Prostate gland (tissue), 2 donors: Measurements from ENCODE around the gene SMIM22.

ENCODE experiments used
- POLR2A ChIP-seq: fragments of 450-650 bp; IDR thresholded peaks from one replicate; pipeline ENCODE4 v1.6.1; 2016; ENCODE audit warnings: antibody characterized with exemption, mild to moderate bottlenecking
- POLR2AphosphoS5 ChIP-seq: sonication (generic); formaldehyde crosslinking; IDR thresholded peaks from one replicate; pipeline ENCODE4 v1.6.1; 2017; ENCODE audit warnings: antibody characterized with exemption
- TF ChIP-seq, protein P1 (sequence below), 4 experiments: fragments of 200-600 bp in 2 of 4; fragments of 450-650 bp in 2 of 4; sonication (generic) in 2 of 4; IDR thresholded peaks; 1 replicate in 3 of 4; 2 replicates in 1 of 4; pipeline ENCODE4 v1.5.1; 2016 to 2019; ENCODE audit warnings: antibody characterized with exemption in 4 of 4, mild to moderate bottlenecking in 2 of 4, moderate library complexity in 2 of 4

GRCh38 chr16:4748682-4749411 is 46.3 kb upstream of the SMIM22 start:
- TF ChIP-seq, protein P1, sequence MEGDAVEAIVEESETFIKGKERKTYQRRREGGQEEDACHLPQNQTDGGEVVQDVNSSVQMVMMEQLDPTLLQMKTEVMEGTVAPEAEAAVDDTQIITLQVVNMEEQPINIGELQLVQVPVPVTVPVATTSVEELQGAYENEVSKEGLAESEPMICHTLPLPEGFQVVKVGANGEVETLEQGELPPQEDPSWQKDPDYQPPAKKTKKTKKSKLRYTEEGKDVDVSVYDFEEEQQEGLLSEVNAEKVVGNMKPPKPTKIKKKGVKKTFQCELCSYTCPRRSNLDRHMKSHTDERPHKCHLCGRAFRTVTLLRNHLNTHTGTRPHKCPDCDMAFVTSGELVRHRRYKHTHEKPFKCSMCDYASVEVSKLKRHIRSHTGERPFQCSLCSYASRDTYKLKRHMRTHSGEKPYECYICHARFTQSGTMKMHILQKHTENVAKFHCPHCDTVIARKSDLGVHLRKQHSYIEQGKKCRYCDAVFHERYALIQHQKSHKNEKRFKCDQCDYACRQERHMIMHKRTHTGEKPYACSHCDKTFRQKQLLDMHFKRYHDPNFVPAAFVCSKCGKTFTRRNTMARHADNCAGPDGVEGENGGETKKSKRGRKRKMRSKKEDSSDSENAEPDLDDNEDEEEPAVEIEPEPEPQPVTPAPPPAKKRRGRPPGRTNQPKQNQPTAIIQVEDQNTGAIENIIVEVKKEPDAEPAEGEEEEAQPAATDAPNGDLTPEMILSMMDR (IDR thresholded peaks at IDR 0.05) = no peak
- TF ChIP-seq POLR2AphosphoS5 (no peak), POLR2A (no peak)
